Measurements from ENCODE around the gene TMEM179. TPM values are rescaled to one million over a fixed set of nuclear protein-coding genes. Genes with fewer than 3 reads are reported as not detected.

The TMEM179 gene
- total RNA-seq, 4 donors from 2014 or later: 0.46 to 1.9 (median 0.72) TPM

DNA sequence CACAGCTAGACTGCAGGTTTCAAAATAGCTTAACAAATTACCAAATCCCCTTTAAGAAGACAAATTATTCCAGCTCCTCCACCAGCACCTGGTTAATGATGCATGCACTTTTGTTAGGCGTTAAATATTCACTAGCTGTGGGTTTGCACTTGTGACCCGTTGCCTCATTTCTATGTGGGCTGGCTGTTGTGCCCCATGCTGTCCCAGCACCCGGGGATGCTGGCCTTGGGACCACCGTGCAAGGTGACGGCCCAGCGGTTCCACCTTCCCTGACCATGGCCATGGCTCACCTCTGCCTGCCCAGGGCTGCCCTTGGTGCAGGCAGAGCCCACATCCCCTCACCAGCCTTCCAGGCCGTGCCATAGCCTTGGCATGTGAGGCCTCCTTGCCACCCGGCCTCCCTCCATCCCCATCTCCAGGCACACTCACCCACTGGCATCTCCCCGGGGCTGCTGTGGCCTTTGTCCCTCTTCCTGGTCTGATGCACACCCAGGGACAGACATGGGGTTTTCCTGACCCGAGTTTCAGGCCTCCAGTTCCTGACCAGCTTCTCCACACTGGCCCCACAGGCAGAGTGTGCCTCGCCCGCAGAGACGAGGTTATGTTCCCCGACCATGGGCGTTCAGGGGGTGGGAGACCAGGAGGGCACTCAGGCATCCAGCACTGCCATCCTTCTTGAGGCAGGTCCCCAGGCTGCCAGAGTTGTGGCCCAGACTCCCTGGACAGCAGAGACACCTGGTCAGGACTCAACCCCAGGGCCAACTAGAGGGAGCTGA is 45.4 kb downstream of the TMEM179 start:
- WGBS, 2 donors (ENCODE audit: low coverage in 1 of 2): 85 to 100% methylated on average over 2 to 4 of the region's 15 CpGs
- peaks cover 0 to 8% (median 2%) of the 10 kb centered on the region in 3 donors for H3K4me1 ChIP-seq
- peaks cover 73% of the 10 kb centered on the region for H3K27me3 ChIP-seq
- no peak for ATAC-seq
- TF ChIP-seq EP300 (IDR thresholded peaks at IDR 0.05) (no peak), POLR2AphosphoS5 (IDR thresholded peaks at IDR 0.05) (no peak), POLR2A (IDR thresholded peaks at IDR 0.05) (no peak), CTCF (IDR thresholded peaks at IDR 0.05) (no peak)
- no peaks in the 10 kb centered on the region for H3K9me3 ChIP-seq
- H3K36me3 ChIP-seq: no peaks in the 10 kb centered on the region
- H3K27ac ChIP-seq: no peak overlapping the region
- no peak overlapping the region for H3K4me3 ChIP-seq

DNA sequence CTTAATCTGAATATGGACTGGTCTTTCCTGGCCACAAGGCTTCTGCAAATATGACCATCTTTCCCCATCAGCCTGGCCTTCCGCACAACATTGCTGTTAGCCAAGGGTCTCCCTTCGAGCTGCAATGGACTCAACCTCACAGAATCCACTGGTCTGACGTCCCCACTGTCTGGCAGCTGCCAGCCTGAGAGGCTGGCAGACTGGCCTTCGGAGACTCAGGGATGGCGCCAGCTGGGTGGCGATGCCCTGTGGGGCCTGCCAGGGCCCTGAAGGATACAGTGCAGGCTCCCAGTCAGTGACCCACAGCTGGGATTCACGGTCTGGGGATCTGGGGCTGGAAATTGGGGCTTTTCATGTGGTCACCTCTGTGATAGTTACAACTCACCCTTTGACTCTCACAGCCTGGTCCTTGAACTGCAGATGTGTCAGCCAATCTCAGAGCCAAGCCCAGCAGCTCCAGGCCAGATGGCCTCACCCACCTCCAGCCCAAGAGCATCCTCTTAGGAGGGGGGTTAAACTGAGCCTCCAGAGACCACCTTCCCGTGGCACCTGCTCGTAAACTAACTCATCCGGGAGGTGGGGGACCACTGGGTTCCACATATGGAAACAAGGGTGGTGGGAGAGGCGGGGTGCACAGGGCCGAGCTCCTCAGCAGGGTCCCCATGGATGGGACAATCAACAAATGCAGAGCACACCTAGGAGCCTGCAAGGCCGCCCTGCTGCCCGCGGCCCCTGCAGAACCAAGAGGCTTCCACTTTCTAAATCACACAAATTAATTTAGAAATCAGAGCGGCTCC is 46.1 kb downstream of the TMEM179 start:
- Histone ChIP-seq H3K27ac (no peak overlapping the region), H3K4me3 (no peak overlapping the region), H3K36me3 (no peaks in the 10 kb centered on the region), H3K9me3 (no peaks in the 10 kb centered on the region), H3K27me3 (peaks cover 71% of the 10 kb centered on the region), H3K4me1 (no peaks in the 10 kb centered on the region)
- TF ChIP-seq EP300 (IDR thresholded peaks at IDR 0.05) (no peak), POLR2AphosphoS5 (IDR thresholded peaks at IDR 0.05) (no peak), POLR2A (IDR thresholded peaks at IDR 0.05) (no peak), CTCF (IDR thresholded peaks at IDR 0.05) (no peak)
- ATAC-seq: no peak
- 84 to 91% methylated on average over 5 to 7 of the region's 16 CpGs for WGBS, 2 donors (ENCODE audit: low coverage in 1 of 2)

GRCh38 chr14:104557766-104558165 is 46.8 kb downstream of the TMEM179 start:
- Histone ChIP-seq H3K9me3 (no peaks in the 10 kb centered on the region), H3K27me3 (peaks cover 73% of the 10 kb centered on the region), H3K36me3 (no peaks in the 10 kb centered on the region), H3K4me3 (no peak overlapping the region), H3K27ac (no peak overlapping the region), H3K4me1 (no peaks in the 10 kb centered on the region)
- WGBS, 2 donors (ENCODE audit: low coverage in 1 of 2): 86% methylated on average over 1 of the region's 1 CpG; no CpG with 5 or more reads in 1 of the 2 donors
- no peak for ATAC-seq
- TF ChIP-seq CTCF (IDR thresholded peaks at IDR 0.05) (no peak), EP300 (IDR thresholded peaks at IDR 0.05) (no peak), POLR2AphosphoS5 (IDR thresholded peaks at IDR 0.05) (no peak), POLR2A (IDR thresholded peaks at IDR 0.05) (no peak)

GRCh38 chr14:104557086-104557485 is 47.5 kb downstream of the TMEM179 start:
- no peak for TF ChIP-seq EP300 (IDR thresholded peaks at IDR 0.05)
- TF ChIP-seq POLR2A (IDR thresholded peaks at IDR 0.05): no peak
- TF ChIP-seq POLR2AphosphoS5 (IDR thresholded peaks at IDR 0.05): no peak
- no peak for TF ChIP-seq CTCF (IDR thresholded peaks at IDR 0.05)
- Histone ChIP-seq H3K27me3 (peaks cover 78% of the 10 kb centered on the region), H3K4me1 (no peaks in the 10 kb centered on the region), H3K36me3 (no peaks in the 10 kb centered on the region), H3K4me3 (no peak overlapping the region), H3K9me3 (no peaks in the 10 kb centered on the region), H3K27ac (no peak overlapping the region)
- ATAC-seq: no peak
- no CpG with 5 or more reads among the region's 5 CpGs for WGBS, 2 donors (ENCODE audit: low coverage in 1 of 2)
